NOMO-1 (cell line): ENCODE results near the gene THAP6.

Experiments used
- DNase-seq, 2 experiments: peaks; one replicate each; lab custom pipeline; 2025; ENCODE audit not compliant: unreplicated experiment in 2 of 2; lab: John Stamatoyannopoulos, UW

THAP6 gene

DNA sequence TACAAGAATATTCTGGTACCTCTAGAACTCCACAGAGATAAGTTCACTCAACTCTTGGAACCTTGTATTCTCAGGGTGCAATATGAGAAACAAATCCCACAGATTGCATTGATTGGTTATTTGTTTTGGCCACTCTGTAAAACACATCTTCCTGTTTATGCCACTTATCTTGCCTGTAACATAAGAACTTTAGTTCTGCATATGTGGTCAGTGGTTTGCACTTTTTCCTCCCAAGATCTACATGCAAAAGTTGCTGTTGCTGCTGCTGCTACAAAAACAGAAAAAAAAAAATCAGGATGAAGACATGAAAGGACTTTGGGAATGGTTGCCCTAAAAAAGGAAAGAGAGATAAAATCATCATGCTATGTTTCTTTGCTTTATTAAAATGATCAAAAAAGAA, 51.2 kb downstream of the THAP6 start:
- peak in 1 of 2 experiments; percentile 44 for DNase-seq

DNA sequence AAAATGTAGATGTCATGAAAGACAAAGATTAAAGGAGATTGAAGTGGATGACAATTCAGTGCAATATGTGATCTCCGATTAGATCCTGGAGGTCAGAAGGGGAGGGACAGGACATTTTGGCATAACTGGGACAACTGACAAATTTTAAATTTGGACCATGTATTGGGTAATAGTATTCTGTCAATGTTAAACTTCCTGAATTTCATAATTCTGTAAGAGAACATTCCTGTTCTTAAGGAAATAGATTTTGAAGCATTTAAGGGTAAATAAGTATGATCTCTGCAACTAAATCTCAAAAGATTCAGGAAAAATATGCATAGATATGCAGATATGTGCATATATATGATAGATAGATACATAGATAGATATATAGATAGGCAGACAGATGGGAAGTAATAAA, 52.6 kb downstream of the THAP6 start:
- DNase-seq, result no peak

GRCh38 chr4:75567725-75568124, 53.5 kb downstream of the THAP6 start:
- DNase-seq, result no peak
